GM23248 (cell line): ENCODE results near the gene PSMG1. TPM values are rescaled to one million over a fixed set of nuclear protein-coding genes. Genes with fewer than 3 reads are reported as not detected.

Experiments used
- DNase-seq: peaks from one replicate; pipeline ENCODE4 v3.0.0-alpha.2; 2015
- H2AFZ ChIP-seq: fragments of 200-600 bp; sonication (generic); 2 replicates; pipeline ENCODE4 v1.6.1; 2016; ENCODE audit warnings: antibody characterized with exemption
- H3F3A ChIP-seq: fragments of 200-600 bp; sonication (generic); 2 replicates; pipeline ENCODE4 v1.6.1; 2016; ENCODE audit warnings: mild to moderate bottlenecking, antibody characterized with exemption, mixed run types; ENCODE audit not compliant: insufficient read depth
- H3K27ac ChIP-seq: fragments of 200-600 bp; sonication (generic); 2 replicates; pipeline ENCODE4 v1.5.1; 2016; ENCODE audit warnings: mild to moderate bottlenecking
- H3K27me3 ChIP-seq: fragments of 200-600 bp; sonication (generic); replicated peaks from 2 replicates; pipeline ENCODE4 v1.6.1; 2016; ENCODE audit warnings: mild to moderate bottlenecking; ENCODE audit not compliant: insufficient read depth
- H3K36me3 ChIP-seq: fragments of 200-600 bp; sonication (generic); 2 replicates; pipeline ENCODE4 v1.6.1; 2016; ENCODE audit warnings: low read depth, mild to moderate bottlenecking
- H3K4me1 ChIP-seq: fragments of 200-600 bp; sonication (generic); 2 replicates; pipeline ENCODE4 v1.6.1; 2016; ENCODE audit warnings: mild to moderate bottlenecking; ENCODE audit not compliant: insufficient read depth
- H3K4me2 ChIP-seq: fragments of 200-600 bp; sonication (generic); one replicate; pipeline ENCODE4 v1.6.1; 2016; ENCODE audit warnings: mild to moderate bottlenecking; ENCODE audit not compliant: unreplicated experiment
- H3K4me3 ChIP-seq: fragments of 200-600 bp; sonication (generic); 2 replicates; pipeline ENCODE4 v1.5.1; 2016; ENCODE audit warnings: mild to moderate bottlenecking
- H3K79me2 ChIP-seq: fragments of 200-600 bp; sonication (generic); 2 replicates; pipeline ENCODE4 v1.6.1; 2016; ENCODE audit warnings: mild to moderate bottlenecking; ENCODE audit not compliant: insufficient read depth
- H3K9ac ChIP-seq: fragments of 200-600 bp; sonication (generic); 2 replicates; pipeline ENCODE4 v1.6.1; 2016; ENCODE audit warnings: mild to moderate bottlenecking
- H3K9me2 ChIP-seq: fragments of 200-600 bp; sonication (generic); 2 replicates; pipeline ENCODE4 v1.6.1; 2016; ENCODE audit warnings: mixed run types, mild to moderate bottlenecking, moderate library complexity; ENCODE audit not compliant: insufficient read depth
- H3K9me3 ChIP-seq: fragments of 200-600 bp; sonication (generic); one replicate; pipeline ENCODE4 v1.6.1; 2017; ENCODE audit warnings: low read depth
- H4K20me1 ChIP-seq: fragments of 200-600 bp; sonication (generic); 2 replicates; pipeline ENCODE4 v1.6.0; 2016; ENCODE audit not compliant: insufficient read depth
- EZH2 ChIP-seq: fragments of 200-600 bp; sonication (generic); IDR thresholded peaks from 2 replicates; pipeline ENCODE4 v1.6.1; 2018; ENCODE audit warnings: antibody characterized with exemption, mild to moderate bottlenecking; ENCODE audit not compliant: insufficient read depth, poor library complexity, severe bottlenecking
- EZH2phosphoT487 ChIP-seq: fragments of 200-600 bp; sonication (generic); IDR thresholded peaks from 2 replicates; pipeline ENCODE4 v1.6.1; 2018; ENCODE audit warnings: antibody characterized with exemption, moderate library complexity, mild to moderate bottlenecking, low read depth; ENCODE audit not compliant: insufficient read depth
- WGBS, 2 experiments: methylation state at CpG; one replicate each; pipeline ENCODE4 v1.1.6; 2015 to 2017; ENCODE audit warnings: low lambda C conversion rate in 2 of 2, low coverage in 1 of 2; ENCODE audit errors: missing lambda C conversion rate in 2 of 2; 5-methylcytosine and 5-hydroxymethylcytosine counted together
- in situ Hi-C: fragments of 300-500 bp; cut with MboI; formaldehyde crosslinking; loops from 2 replicates; pipeline ENCODE4 v1.15.0; 2020
- polyA plus RNA-seq: library from polyadenylated mRNA; unstranded; fragments of >200 nt; fragmentation: Nextera tagmentation; extraction: Ambion mirVana; gene quantifications from 2 replicates; pipeline ENCODE4 v1.2.1, GENCODE V29; 2016
- total RNA-seq: library from RNA; depleted of rRNA; stranded (reverse); fragments of >200 nt; shearing (Covaris generic); gene quantifications from 2 replicates; pipeline ENCODE4 v1.2.3, GENCODE V29; 2014

Gene PSMG1
- total and polyA plus RNA-seq, 2 experiments from 2014 or later, result 40.7 to 88.0 TPM

GRCh38 chr21:39184050-39184980 is 1.1 kb upstream of the PSMG1 start:
- peak overlapping the region; percentile 81 for H3K4me3 ChIP-seq
- peak; percentile 38 for DNase-seq
- H4K20me1 ChIP-seq, result no peaks in the 10 kb centered on the region
- peak overlapping the region; percentile 85 for H3K4me2 ChIP-seq
- H3K27me3 ChIP-seq, result no peaks in the 10 kb centered on the region
- H3K9me2 ChIP-seq, result no peaks in the 10 kb centered on the region
- TF ChIP-seq EZH2 (no peak), EZH2phosphoT487 (no peak)
- H3K4me1 ChIP-seq, result peaks cover 34% of the 10 kb centered on the region
- H2AFZ ChIP-seq, result peak overlapping the region; percentile 78
- H3F3A ChIP-seq, result peaks cover 20% of the 10 kb centered on the region
- H3K36me3 ChIP-seq, result peaks cover 9% of the 10 kb centered on the region; the same call in 1 of the 2 replicates
- no peaks in the 10 kb centered on the region for H3K9me3 ChIP-seq
- peaks cover 37% of the 10 kb centered on the region for H3K79me2 ChIP-seq
- H3K27ac ChIP-seq, result peak overlapping the region; percentile 89
- in situ Hi-C loops, result no loop called here
- peak overlapping the region; percentile 97 for H3K9ac ChIP-seq
- whole genome bisulfite sequencing, 2 experiments, result 3 to 4% methylated on average over 22 of the region's 22 CpGs

- Histone ChIP-seq H3K36me3 (peaks cover 9% of the 10 kb centered on the region; the same call in 1 of the 2 replicates), H2AFZ (peak overlapping the region; percentile 78), H3K27ac (peak overlapping the region; percentile 89), H3F3A (peaks cover 11% of the 10 kb centered on the region), H3K27me3 (no peaks in the 10 kb centered on the region), H3K9me2 (no peaks in the 10 kb centered on the region), H3K4me2 (peak overlapping the region; percentile 85), H3K4me3 (peak overlapping the region; percentile 81), H3K79me2 (peaks cover 45% of the 10 kb centered on the region), H3K9ac (peak overlapping the region; percentile 97), H3K4me1 (peaks cover 22% of the 10 kb centered on the region; the same call in 1 of the 2 replicates), H4K20me1 (no peaks in the 10 kb centered on the region), H3K9me3 (no peaks in the 10 kb centered on the region)
- WGBS, 2 experiments, result 1 to 2% methylated on average over 41 to 44 of the region's 51 CpGs
- in situ Hi-C loops, result no loop called here
- DNase-seq, result peak; percentile 58
- TF ChIP-seq EZH2phosphoT487 (no peak), EZH2 (no peak)
Measured at GRCh38 chr21:39182484-39183271, 573 bp downstream of the PSMG1 start.

- Histone ChIP-seq H4K20me1 (no peaks in the 10 kb centered on the region), H3F3A (peaks cover 11% of the 10 kb centered on the region), H3K4me2 (peak overlapping the region; percentile 85), H2AFZ (peak overlapping the region; percentile 78), H3K79me2 (peaks cover 45% of the 10 kb centered on the region), H3K27me3 (no peaks in the 10 kb centered on the region), H3K4me1 (peaks cover 22% of the 10 kb centered on the region; the same call in 1 of the 2 replicates), H3K9me3 (no peaks in the 10 kb centered on the region), H3K27ac (peak overlapping the region; percentile 89), H3K9me2 (no peaks in the 10 kb centered on the region), H3K9ac (peak overlapping the region; percentile 97), H3K36me3 (peaks cover 9% of the 10 kb centered on the region; the same call in 1 of the 2 replicates), H3K4me3 (peak overlapping the region; percentile 81)
- DNase-seq, result peak; percentile 19
- in situ Hi-C loops, result no loop called here
- 58 to 60% methylated on average over 8 of the region's 8 CpGs for WGBS, 2 experiments
- TF ChIP-seq EZH2phosphoT487, result no peak
- TF ChIP-seq EZH2, result no peak
Measured at GRCh38 chr21:39182016-39182415, 1.2 kb downstream of the PSMG1 start.

GRCh38 chr21:39181205-39181818 is 1.9 kb downstream of the PSMG1 start:
- Histone ChIP-seq H3K27ac (no peak overlapping the region), H3F3A (peaks cover 11% of the 10 kb centered on the region), H3K27me3 (no peaks in the 10 kb centered on the region), H3K9me3 (no peaks in the 10 kb centered on the region), H3K9ac (peak overlapping the region; percentile 97), H3K36me3 (peaks cover 9% of the 10 kb centered on the region; the same call in 1 of the 2 replicates), H2AFZ (no peak overlapping the region), H3K4me3 (peak overlapping the region; percentile 81), H3K79me2 (peaks cover 45% of the 10 kb centered on the region), H3K9me2 (no peaks in the 10 kb centered on the region), H4K20me1 (no peaks in the 10 kb centered on the region), H3K4me2 (peak overlapping the region; percentile 85), H3K4me1 (peaks cover 22% of the 10 kb centered on the region; the same call in 1 of the 2 replicates)
- DNase-seq, result peak; percentile 15
- in situ Hi-C loops, result no loop called here
- WGBS, 2 experiments, result 93 to 99% methylated on average over 4 of the region's 4 CpGs
- TF ChIP-seq EZH2phosphoT487 (no peak), EZH2 (no peak)
